Measurements from ENCODE around the gene NPAS3. TPM values are rescaled to one million over a fixed set of nuclear protein-coding genes. Genes with fewer than 3 reads are reported as not detected.

The NPAS3 gene
- total RNA-seq, 4 donors from 2014 or later, result 1.5 to 12.3 (median 3.4) TPM

GRCh38 chr14:33449703-33450395 lies 511.2 kb downstream of the NPAS3 start:
- H3K4me1 ChIP-seq, result peaks cover 0 to 5% (median 0%) of the 10 kb centered on the region in 4 donors
- no peaks in the 10 kb centered on the region for H3K27me3 ChIP-seq
- no peak for DNase-seq (ENCODE audit: low spot score in 2 of 2)
- 87 to 91% methylated on average over 11 of the region's 11 CpGs for WGBS, 2 donors
- H3K27ac ChIP-seq, result no peak overlapping the region
- H3K9me3 ChIP-seq, result no peaks in the 10 kb centered on the region
- no peak overlapping the region for H3K4me3 ChIP-seq
- H3K36me3 ChIP-seq, result no peaks in the 10 kb centered on the region
- no peak for TF ChIP-seq EP300 (IDR thresholded peaks at IDR 0.05)
- no peak for TF ChIP-seq POLR2A (IDR thresholded peaks at IDR 0.05)
- TF ChIP-seq, protein P1, sequence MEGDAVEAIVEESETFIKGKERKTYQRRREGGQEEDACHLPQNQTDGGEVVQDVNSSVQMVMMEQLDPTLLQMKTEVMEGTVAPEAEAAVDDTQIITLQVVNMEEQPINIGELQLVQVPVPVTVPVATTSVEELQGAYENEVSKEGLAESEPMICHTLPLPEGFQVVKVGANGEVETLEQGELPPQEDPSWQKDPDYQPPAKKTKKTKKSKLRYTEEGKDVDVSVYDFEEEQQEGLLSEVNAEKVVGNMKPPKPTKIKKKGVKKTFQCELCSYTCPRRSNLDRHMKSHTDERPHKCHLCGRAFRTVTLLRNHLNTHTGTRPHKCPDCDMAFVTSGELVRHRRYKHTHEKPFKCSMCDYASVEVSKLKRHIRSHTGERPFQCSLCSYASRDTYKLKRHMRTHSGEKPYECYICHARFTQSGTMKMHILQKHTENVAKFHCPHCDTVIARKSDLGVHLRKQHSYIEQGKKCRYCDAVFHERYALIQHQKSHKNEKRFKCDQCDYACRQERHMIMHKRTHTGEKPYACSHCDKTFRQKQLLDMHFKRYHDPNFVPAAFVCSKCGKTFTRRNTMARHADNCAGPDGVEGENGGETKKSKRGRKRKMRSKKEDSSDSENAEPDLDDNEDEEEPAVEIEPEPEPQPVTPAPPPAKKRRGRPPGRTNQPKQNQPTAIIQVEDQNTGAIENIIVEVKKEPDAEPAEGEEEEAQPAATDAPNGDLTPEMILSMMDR (IDR thresholded peaks at IDR 0.05), result no peak

GRCh38 chr14:33450416-33450815 lies 511.7 kb downstream of the NPAS3 start:
- no peak overlapping the region for H3K27ac ChIP-seq
- WGBS, 2 donors, result 86 to 88% methylated on average over 2 of the region's 2 CpGs
- H3K4me1 ChIP-seq, result peaks cover 0 to 5% (median 0%) of the 10 kb centered on the region in 4 donors
- no peaks in the 10 kb centered on the region for H3K9me3 ChIP-seq
- TF ChIP-seq, protein P1 (IDR thresholded peaks at IDR 0.05), result no peak
- TF ChIP-seq POLR2A (IDR thresholded peaks at IDR 0.05), result no peak
- TF ChIP-seq EP300 (IDR thresholded peaks at IDR 0.05), result no peak
- H3K36me3 ChIP-seq, result no peaks in the 10 kb centered on the region
- H3K4me3 ChIP-seq, result no peak overlapping the region
- DNase-seq (ENCODE audit: low spot score in 2 of 2), result no peak
- H3K27me3 ChIP-seq, result no peaks in the 10 kb centered on the region

GRCh38 chr14:33451211-33451610 lies 512.5 kb downstream of the NPAS3 start:
- DNase-seq (ENCODE audit: low spot score in 2 of 2), result no peak
- Histone ChIP-seq H3K36me3 (no peaks in the 10 kb centered on the region), H3K4me1 (peaks cover 0 to 5% (median 0%) of the 10 kb centered on the region in 4 donors), H3K9me3 (no peaks in the 10 kb centered on the region), H3K27ac (no peak overlapping the region), H3K4me3 (no peak overlapping the region), H3K27me3 (no peaks in the 10 kb centered on the region)
- TF ChIP-seq EP300 (IDR thresholded peaks at IDR 0.05) (no peak), POLR2A (IDR thresholded peaks at IDR 0.05) (no peak)
- TF ChIP-seq, protein P1 (IDR thresholded peaks at IDR 0.05), result no peak
- WGBS, 2 donors, result 83 to 91% methylated on average over 3 of the region's 3 CpGs

GRCh38 chr14:33452995-33453394 lies 514.3 kb downstream of the NPAS3 start:
- Histone ChIP-seq H3K27me3 (no peaks in the 10 kb centered on the region), H3K9me3 (no peaks in the 10 kb centered on the region), H3K36me3 (no peaks in the 10 kb centered on the region), H3K4me1 (peaks cover 0 to 5% (median 0%) of the 10 kb centered on the region in 4 donors), H3K27ac (no peak overlapping the region), H3K4me3 (no peak overlapping the region)
- no peak for DNase-seq (ENCODE audit: low spot score in 2 of 2)
- 95 to 100% methylated on average over 3 of the region's 3 CpGs for WGBS, 2 donors
- no peak for TF ChIP-seq POLR2A (IDR thresholded peaks at IDR 0.05)
- no peak for TF ChIP-seq EP300 (IDR thresholded peaks at IDR 0.05)
- TF ChIP-seq, protein P1 (IDR thresholded peaks at IDR 0.05), result no peak

GRCh38 chr14:33454022-33454595 lies 515.4 kb downstream of the NPAS3 start:
- Histone ChIP-seq H3K4me3 (no peak overlapping the region), H3K36me3 (no peaks in the 10 kb centered on the region), H3K9me3 (no peaks in the 10 kb centered on the region), H3K27ac (no peak overlapping the region), H3K4me1 (peaks cover 0 to 5% (median 0%) of the 10 kb centered on the region in 4 donors), H3K27me3 (no peaks in the 10 kb centered on the region)
- DNase-seq (ENCODE audit: low spot score in 2 of 2), result no peak
- 6 to 17% methylated on average over 1 of the region's 1 CpG for WGBS, 2 donors
- TF ChIP-seq POLR2A (IDR thresholded peaks at IDR 0.05), result no peak
- TF ChIP-seq, protein P1 (IDR thresholded peaks at IDR 0.05), result no peak
- no peak for TF ChIP-seq EP300 (IDR thresholded peaks at IDR 0.05)

All from tibial nerve (tissue), 4 donors.